A673 (cell line): ENCODE results near the gene FIP1L1. TPM values are rescaled to one million over a fixed set of nuclear protein-coding genes. Genes with fewer than 3 reads are reported as not detected.

Experiments
- BruUV-seq: library from RNA; stranded (reverse); fragments of 400-500 nt; replicated peaks from 2 replicates; lab custom pipeline; 2021; lab: Mats Ljungman, UMichigan
- CTCF ChIA-PET: fragments of 300-600 bp; sonication (Branson Sonifier 250); formaldehyde crosslinking; loops from one replicate; lab custom pipeline; 2022; ENCODE audit warnings: antibody characterized with exemption; lab: Charles Lee
- POLR2A ChIA-PET: fragments of 300-600 bp; sonication (Branson Sonifier 250); formaldehyde crosslinking; loops from one replicate; lab custom pipeline; 2022; ENCODE audit warnings: antibody characterized with exemption; ENCODE audit not compliant: low non-redundant PET; lab: Charles Lee
- DNase-seq: peaks from one replicate; pipeline ENCODE4 v3.0.0-alpha.2; 2015; ENCODE audit warnings: low spot score
- H3K27ac ChIP-seq: fragments of 200-600 bp; sonication (generic); 2 replicates; pipeline ENCODE4 v1.5.1; 2016; ENCODE audit warnings: mixed run types, low read depth, mild to moderate bottlenecking, mixed read lengths, antibody characterized with exemption, low read length; ENCODE audit not compliant: poor library complexity, severe bottlenecking
- H3K27me3 ChIP-seq: fragments of 200-600 bp; sonication (generic); replicated peaks from 2 replicates; pipeline ENCODE4 v1.6.1; 2017; ENCODE audit warnings: mixed run types, low read depth, mild to moderate bottlenecking, mixed read lengths, antibody characterized with exemption, low read length; ENCODE audit not compliant: insufficient read depth, poor library complexity
- H3K36me3 ChIP-seq: fragments of 200-600 bp; sonication (generic); 2 replicates; pipeline ENCODE4 v1.6.1; 2016; ENCODE audit warnings: mixed run types, mild to moderate bottlenecking, mixed read lengths, antibody characterized with exemption, low read length; ENCODE audit not compliant: insufficient read depth, poor library complexity, severe bottlenecking
- H3K4me1 ChIP-seq: fragments of 200-600 bp; sonication (generic); 2 replicates; pipeline ENCODE4 v1.6.1; 2017; ENCODE audit warnings: mixed run types, mild to moderate bottlenecking, mixed read lengths, antibody characterized with exemption, low read length; ENCODE audit not compliant: insufficient read depth, poor library complexity, severe bottlenecking
- H3K4me3 ChIP-seq: fragments of 200-600 bp; sonication (generic); 2 replicates; pipeline ENCODE4 v1.5.1; 2016; ENCODE audit warnings: low read depth, mixed run types, mild to moderate bottlenecking, mixed read lengths, low read length; ENCODE audit not compliant: poor library complexity, severe bottlenecking
- H3K9me3 ChIP-seq: fragments of 200-600 bp; sonication (generic); 2 replicates; pipeline ENCODE4 v1.6.1; 2016; ENCODE audit warnings: mixed run types, low read depth, mild to moderate bottlenecking, mixed read lengths, antibody characterized with exemption, low read length; ENCODE audit not compliant: poor library complexity, severe bottlenecking
- EZH2 ChIP-seq: fragments of 200-600 bp; sonication (generic); IDR thresholded peaks from 2 replicates; pipeline ENCODE4 v1.6.1; 2017; ENCODE audit warnings: borderline replicate concordance, low read depth, mild to moderate bottlenecking, mixed read lengths, antibody characterized with exemption, low read length; ENCODE audit not compliant: poor library complexity, severe bottlenecking
- intact Hi-C: fragments of 100-400 bp; cut with micrococcal nuclease; formaldehyde crosslinking; loops from one replicate; pipeline ENCODE4 v1.10.0; 2022; ENCODE audit not compliant: unreplicated experiment
- total RNA-seq: library from RNA; stranded (reverse); gene quantifications from 2 replicates; pipeline ENCODE4 v1.2.3, GENCODE V29; 2021
- TF ChIP-seq, protein P1 (sequence below): fragments of 300-800, 200-600 bp; sonication (generic); conservative IDR thresholded peaks from 2 replicates; pipeline ENCODE4 v1.5.1; 2017; ENCODE audit warnings: low read depth, mild to moderate bottlenecking, antibody characterized with exemption, low read length, moderate library complexity, mixed read lengths

FIP1L1 gene
- total RNA-seq, 1 experiment from 2014 or later, result 30.9 TPM

- H3K4me1 ChIP-seq, result no peaks in the 10 kb centered on the region
- H3K9me3 ChIP-seq, result no peaks in the 10 kb centered on the region
- BruUV-seq, result no TSS peak
- H3K36me3 ChIP-seq, result peaks cover 13% of the 10 kb centered on the region
- intact Hi-C loops, result no loop called here
- TF ChIP-seq, protein P1, sequence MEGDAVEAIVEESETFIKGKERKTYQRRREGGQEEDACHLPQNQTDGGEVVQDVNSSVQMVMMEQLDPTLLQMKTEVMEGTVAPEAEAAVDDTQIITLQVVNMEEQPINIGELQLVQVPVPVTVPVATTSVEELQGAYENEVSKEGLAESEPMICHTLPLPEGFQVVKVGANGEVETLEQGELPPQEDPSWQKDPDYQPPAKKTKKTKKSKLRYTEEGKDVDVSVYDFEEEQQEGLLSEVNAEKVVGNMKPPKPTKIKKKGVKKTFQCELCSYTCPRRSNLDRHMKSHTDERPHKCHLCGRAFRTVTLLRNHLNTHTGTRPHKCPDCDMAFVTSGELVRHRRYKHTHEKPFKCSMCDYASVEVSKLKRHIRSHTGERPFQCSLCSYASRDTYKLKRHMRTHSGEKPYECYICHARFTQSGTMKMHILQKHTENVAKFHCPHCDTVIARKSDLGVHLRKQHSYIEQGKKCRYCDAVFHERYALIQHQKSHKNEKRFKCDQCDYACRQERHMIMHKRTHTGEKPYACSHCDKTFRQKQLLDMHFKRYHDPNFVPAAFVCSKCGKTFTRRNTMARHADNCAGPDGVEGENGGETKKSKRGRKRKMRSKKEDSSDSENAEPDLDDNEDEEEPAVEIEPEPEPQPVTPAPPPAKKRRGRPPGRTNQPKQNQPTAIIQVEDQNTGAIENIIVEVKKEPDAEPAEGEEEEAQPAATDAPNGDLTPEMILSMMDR, result no peak
- no peak for TF ChIP-seq EZH2
- CTCF ChIA-PET, result interaction anchor here (0.7 kb wide), 1 partner anchor 441 kb away, joined by 5 read pairs; no protein-coding TSS in a partner anchor
- POLR2A ChIA-PET, result no interaction called here
- H3K4me3 ChIP-seq, result no peak overlapping the region
- no peak for DNase-seq
- H3K27ac ChIP-seq, result no peak overlapping the region
- no peaks in the 10 kb centered on the region for H3K27me3 ChIP-seq
These were observed 46.8 kb downstream of the FIP1L1 start for GRCh38 chr4:53424280-53424679.

GRCh38 chr4:53427366-53427765 lies 49.9 kb downstream of the FIP1L1 start:
- TF ChIP-seq, protein P1, result no peak
- no peak for TF ChIP-seq EZH2
- Histone ChIP-seq H3K4me3 (no peak overlapping the region), H3K9me3 (no peaks in the 10 kb centered on the region), H3K4me1 (no peaks in the 10 kb centered on the region), H3K27ac (no peak overlapping the region), H3K36me3 (peaks cover 22% of the 10 kb centered on the region), H3K27me3 (no peaks in the 10 kb centered on the region)
- intact Hi-C loops, result no loop called here
- DNase-seq, result no peak
- ChIA-PET POLR2A (no interaction called here), CTCF (no interaction called here)
- BruUV-seq, result no TSS peak

DNA sequence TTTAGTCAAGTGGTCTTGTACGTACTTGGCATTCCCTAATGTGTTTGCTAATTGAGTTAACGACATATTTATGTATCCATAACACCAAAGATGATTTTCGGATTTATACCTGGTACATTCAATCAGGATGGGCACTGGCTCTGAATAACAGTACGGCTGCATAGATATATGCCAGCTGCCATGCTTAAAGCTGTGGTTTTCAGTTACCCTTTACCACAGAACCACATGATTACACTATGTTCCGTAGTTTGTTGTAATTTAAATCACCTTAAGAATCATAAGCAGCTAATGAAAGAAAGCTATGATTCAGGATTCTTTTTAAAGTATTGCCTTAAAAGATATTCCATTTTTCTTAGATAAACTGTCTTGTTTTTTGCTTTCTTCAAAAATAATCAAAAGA lies 53.6 kb downstream of the FIP1L1 start:
- no TSS peak for BruUV-seq
- ChIA-PET POLR2A (no interaction called here), CTCF (no interaction called here)
- Histone ChIP-seq H3K27me3 (no peaks in the 10 kb centered on the region), H3K9me3 (no peaks in the 10 kb centered on the region), H3K36me3 (peaks cover 22% of the 10 kb centered on the region), H3K4me1 (no peaks in the 10 kb centered on the region), H3K4me3 (no peak overlapping the region), H3K27ac (no peak overlapping the region)
- intact Hi-C loops, result no loop called here
- DNase-seq, result no peak
- TF ChIP-seq, protein P1, result no peak
- no peak for TF ChIP-seq EZH2
